Amygdala (tissue), 56 donors: ENCODE results near the gene SHROOM3.

ENCODE experiments used
- DNase-seq, 56 donors: peaks; one replicate each; lab custom pipeline; 2025; lab: John Stamatoyannopoulos, UW

Gene SHROOM3

DNA sequence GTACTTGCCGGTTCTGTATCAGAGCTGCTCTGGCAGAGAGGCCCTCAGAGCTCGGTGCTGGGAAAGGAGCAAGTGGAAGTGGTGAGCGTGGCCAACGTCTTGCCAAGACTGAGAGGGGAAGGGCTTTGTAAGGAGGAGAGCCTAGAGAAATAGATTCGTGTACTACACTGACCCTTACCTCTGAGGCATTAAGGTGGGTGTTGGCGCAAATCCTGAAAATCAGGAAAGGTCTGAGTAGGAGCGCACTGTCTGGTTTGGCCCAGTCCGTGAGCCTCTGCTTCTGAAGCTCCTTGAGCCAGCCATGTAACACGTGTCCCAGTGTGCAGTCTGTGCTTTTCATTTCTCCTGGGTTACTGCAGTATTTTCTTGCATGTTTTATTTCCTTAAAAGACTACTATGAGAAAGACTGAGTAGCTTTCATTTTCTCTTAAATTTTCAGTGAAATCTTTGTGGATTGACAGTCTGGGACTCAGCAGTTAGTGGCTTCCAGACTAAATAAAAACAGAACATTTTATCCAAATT lies 322.4 kb downstream of the SHROOM3 start:
- DNase-seq, result no peak

DNA sequence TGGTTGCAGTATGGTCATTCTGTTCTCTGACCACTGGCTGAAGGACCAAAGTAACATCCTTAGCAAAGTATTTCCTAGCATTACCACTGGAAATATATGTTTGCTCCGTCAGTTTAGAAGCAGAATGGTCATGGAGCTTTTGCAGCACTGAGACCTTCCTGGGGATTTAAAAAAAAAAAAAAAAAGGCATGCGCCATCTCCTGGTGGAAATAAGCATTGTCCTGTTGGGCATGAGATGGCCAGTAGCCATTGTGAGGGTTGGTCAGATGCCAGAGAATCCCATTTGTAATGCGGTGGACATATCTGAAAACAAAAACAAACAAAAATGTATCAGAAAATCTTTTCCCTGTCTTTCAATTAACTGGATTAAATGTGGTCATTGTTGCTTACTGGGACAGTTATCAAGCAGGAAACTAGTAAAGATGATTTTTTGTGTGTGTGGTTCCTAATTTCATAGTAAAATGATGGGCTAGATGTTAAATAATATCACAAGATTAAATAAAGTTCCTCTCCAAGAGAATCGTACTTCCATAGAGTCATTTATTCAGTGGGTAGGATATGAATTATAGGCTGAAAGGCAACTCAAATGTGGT lies 323.4 kb downstream of the SHROOM3 start:
- DNase-seq, result peak in 8 of 56 donors; percentile 2 to 55 (median 18)

DNA sequence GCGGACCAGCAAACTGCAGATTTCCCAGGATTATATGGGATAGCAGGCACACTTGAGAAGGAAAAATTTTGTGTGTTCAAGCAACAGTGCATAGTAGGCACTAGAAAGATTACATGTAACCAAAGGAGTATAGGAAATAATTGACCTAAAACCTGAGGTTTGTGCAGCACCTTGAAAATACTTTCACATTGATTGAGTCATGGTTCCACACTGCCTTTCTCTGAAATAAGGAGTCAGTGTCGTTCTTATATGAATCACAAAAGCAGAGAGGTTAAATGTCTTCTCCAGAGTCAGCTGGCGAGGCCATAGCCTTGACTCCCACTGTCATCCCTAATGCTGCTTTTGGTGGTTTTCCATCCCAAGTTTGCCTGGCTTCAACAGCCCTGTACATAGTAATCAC lies 324.0 kb downstream of the SHROOM3 start:
- DNase-seq, result no peak

DNA sequence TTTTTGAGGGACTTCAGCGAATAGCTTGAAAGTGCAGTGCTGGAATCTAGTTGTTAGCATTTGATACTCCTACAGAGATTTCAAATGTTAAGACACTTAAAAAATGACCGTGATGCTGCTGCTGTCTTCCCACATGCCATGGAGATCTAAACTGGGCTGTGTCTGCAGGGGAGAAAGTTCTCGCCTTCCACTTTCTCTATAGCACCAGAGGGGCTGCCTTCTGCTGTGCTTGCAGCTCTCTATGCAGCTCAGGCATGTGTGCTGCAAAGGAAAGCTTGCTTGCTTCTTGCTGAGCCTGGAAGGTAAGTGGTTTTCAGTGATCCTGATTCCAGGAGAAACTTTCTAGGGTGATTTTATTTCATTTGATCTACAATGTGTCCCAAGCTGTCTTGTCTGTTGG lies 325.2 kb downstream of the SHROOM3 start:
- DNase-seq, result peak in 1 of 56 donors; percentile 4

DNA sequence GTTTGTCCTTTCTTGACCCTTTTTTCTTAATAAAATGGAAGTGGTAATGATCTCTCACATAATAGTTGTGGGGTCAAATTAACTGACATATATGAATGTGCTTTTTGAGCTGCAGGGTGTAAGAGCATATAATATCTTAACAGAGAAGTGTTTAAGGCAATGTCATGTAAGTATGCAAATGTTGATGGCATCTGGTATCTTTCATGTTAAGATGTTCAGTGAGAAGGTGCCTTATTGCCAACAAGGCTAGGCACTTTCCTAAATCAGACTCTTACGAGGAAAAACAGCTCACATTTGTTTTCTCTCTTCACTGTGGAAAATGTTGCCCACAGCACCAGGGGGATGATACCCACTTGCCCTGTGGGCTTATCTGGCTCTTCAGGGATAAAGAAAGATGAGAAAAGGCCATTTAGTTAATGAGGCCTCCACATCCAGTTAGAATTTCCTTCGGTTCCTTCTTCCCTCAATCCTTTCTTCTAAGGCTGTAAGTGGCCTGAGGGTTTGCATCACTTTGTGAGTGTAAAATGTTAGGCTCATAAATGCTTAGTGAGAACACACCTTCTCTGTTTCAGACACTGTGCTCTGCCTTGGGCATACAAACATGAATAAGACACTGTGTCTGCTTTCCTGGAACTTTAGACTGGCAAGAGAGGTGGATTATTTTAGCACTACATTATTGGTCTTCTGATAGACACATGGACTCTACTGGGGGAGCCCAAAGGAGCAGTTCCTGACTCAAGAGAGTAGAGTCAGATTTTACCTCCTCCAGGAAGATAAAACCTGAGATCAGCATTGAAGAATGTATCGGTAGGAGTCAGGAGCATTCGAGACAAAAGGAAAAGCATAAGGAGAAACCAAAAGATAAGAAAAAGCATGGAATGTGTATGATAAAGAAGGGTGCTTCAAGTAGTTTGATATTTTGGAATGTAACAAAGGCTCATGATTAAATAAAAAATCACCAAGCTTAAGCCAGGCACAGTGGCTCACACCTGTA lies 327.4 kb downstream of the SHROOM3 start:
- DNase-seq, result no peak

DNA sequence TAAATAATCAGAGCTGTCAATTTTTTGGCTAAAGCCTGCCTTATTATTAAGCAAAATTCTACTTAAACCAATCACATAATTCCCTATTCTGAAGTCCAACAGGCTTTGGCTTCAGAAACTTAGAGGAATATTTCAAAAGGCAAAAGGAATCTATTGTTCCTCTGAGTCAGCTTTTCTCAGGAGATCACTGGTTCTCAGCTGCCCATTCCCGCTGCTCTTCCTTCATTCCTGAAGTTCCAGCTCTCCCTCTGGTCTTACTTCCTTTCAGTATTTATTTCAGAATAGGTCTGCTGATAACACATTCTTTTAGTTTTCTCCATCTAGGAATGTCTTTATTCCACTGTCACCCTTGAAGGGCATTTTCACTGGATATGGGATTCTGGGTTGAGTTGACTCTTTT lies 329.2 kb downstream of the SHROOM3 start:
- no peak for DNase-seq

DNA sequence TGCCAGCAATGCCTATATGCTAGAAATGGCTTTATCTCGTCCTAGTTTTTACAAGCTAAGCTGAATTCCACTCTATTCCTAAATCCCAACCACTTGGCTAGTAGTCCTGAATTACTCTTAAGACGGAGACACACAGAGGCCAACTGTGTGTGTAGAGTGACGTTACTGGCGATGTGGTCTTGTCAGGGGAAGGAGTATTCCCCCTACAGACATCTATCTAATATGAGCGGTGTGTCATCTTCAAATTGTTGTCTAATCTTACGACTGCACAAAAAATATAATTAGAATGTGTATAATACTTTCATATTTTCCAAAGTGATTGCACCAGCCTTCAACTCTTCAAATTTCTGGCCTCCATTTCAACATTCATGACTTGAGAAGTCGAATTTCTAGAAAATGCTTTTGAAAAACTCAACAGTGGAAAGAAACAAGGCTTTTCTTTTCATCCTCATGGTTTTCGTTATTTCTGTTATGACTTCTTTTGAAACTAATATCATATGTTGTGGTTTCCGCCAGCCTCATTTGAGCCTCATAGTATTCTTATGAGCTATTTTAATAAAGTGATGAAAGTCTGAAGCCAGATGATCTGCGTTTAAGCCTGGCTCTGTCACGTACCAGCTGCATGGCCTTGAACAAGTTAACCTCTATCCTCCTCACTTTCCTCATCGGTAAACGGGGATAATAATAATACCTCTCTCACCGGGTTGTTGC lies 330.6 kb downstream of the SHROOM3 start:
- no peak for DNase-seq

DNA sequence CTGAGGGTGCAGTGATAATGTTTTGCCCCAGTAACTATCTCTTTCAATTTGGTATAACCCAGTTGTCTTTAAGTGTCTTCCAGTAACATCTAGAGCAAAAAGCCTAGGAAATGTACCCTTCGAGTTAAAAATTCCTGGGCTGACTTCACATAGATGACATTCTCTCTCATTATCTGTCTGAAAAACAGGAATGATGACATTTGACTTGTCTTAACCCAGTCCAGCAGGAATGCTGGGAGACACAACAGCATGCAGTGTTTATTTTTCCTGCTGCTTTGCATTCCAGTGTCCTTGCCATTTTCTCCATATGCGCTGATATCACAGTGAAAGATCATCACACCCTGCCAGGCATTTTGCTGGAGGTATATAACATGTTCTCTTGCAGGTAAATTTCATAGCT lies 333.0 kb downstream of the SHROOM3 start:
- no peak for DNase-seq

DNA sequence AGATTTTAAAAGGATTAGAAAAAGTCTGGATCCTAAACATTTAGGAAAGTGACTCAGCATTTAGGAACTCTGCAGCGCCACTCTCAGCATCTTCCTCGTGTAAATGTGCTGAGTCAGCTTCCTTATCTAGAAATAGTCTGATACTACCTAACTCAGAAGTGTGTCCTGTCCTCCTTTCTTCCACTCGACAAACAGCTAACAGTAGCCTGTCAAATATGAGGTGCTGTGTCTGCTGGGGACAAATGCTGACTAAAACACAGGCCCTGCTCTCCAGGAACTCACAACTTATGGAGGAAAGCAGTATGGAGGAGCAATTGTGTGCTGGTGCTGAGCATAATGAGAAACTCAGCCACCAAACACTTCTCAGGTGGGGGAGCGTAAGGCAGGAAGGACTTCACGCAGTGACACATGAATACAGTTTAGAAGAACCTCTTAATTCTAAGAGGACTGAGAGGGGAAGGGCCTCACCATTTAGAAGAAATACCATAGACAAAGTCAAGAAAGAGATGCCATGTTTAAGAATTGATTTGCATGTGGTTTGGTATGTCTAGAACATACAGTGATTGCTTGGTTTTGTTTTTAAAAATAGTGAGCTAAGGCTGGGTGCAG lies 337.6 kb downstream of the SHROOM3 start:
- DNase-seq, result no peak

DNA sequence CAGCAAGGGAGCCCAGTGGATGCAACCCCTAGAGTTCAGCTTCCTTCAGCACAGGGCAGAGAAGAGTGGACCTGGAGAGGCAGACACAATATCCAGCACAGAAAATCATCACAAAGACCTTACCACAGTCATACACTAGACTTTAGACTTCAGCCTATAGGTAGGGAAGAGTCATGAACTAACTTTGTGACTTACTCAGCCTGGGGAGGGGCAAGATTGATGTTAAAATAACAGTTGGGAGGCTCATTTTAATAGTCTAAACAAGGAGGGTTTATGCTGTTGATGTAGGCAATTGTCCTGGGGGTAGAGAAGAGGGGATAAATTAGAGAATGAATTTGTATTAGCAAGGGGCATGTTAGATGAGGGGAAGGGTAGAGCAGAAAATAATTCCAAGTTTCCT lies 338.7 kb downstream of the SHROOM3 start:
- no peak for DNase-seq

DNA sequence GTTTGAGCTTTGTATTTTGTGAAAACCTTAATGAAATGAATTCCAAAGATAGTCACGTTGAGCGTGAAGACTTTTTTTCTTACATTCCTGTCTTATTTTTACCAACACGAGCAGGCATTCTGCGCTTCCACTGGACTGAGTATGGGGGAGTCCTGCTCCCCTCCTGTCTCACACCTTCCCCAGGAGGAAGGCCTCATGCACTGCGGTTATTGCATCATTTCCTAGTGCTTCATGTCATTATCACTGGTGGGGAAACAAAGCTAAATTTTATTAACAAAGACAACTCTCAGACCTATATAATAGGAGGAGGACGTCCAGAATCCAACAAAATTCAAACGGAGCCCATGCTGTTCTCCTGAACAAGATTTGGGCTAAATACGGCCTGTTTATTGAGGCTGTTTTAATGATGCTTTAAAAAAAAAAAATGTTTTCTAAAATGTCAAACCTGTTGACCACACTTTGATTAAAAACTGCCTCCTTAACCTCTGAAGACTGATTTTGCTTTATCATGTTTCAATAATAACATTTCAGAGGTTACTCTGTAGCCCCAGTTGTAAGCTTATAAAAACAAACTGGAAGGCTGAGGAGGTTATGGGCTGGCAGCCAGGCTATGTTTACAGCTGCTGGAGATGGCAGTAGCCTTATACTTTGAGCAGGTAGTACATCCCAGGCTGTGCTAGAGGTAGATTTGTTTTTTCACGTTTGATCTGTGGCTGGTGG lies 344.9 kb downstream of the SHROOM3 start:
- DNase-seq, result no peak

DNA sequence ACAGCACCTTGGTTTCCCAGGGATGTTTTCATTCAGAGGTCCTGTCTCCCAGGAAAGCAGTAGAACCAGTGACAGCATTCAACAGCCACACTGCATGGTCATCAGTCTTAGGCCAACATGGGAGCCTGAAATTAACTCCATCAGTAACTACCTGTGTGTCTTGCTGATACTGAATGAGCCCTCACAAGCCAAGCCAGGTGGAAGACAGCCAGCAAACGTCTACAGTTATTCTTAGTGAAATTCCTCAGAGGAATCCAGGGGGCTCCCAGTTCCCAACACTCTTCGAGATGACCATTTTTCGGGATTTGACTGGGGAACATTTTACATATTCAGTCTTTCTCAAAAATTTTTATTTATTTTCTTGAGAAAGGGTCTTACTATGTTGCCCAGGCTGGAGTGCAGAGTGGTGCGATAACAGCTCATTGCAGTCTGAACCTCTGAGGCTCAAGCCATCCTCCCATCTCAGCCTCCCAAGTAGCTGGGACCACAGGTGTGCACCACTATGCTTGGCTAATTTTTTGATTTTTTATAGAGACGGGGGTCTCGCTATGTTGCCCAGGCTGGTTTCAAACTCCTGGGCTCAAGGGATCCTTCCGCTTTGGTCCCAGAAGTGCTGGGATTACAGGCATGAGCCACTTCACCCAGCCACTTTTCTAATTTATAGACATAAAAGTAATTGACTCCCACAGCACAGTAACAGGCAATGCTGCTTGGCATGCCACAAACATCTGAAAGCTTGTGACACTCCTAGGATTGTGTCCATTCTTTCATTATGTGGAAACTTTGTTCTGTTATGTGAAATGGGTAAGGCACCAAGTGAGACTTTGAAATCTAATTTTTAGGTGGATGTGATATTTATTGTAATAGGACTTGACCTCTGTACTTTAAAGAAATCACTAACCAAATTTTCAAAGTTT lies 346.0 kb downstream of the SHROOM3 start:
- DNase-seq, result no peak

DNA sequence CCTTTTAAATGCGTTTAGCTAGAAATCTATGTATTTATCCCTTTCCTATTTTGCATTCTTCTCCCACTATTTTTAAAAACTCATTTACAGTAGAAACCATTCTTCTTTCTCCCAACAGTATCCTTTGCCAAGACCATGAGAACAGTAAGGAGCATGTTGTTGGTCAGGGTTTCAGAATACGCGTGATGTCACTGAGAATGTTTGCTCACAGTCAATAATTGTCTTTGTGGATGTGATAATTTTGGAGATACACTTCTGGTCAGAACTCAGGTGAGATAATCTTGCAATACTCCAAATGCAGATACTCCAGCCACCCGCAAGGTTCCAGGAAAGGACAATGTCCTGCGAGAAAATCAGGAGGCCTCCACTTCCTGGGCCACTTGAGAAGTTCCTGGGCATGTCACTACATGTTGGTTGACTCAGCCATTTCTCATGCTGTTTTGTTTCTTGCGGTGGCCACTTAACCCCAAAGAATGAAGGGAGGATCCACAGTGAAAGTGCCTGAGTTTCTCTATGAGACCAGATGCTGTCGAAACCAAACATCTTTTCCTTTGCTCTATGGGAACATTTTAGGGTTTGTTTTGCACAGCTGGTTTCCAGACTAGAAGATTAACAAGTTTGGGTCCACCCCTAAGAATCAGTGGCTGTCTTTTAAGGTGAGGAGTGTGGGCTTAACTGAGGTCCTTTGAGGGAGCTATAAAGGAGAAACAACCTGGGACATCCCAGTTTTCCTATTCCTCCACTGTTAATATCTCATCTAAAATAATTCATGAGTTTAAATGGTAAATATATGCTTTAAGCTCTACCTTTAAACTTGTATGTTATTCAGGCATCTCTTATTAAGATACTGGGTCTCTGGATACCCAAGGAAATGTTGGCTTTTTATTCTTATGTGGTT lies 346.9 kb downstream of the SHROOM3 start:
- DNase-seq, result no peak

DNA sequence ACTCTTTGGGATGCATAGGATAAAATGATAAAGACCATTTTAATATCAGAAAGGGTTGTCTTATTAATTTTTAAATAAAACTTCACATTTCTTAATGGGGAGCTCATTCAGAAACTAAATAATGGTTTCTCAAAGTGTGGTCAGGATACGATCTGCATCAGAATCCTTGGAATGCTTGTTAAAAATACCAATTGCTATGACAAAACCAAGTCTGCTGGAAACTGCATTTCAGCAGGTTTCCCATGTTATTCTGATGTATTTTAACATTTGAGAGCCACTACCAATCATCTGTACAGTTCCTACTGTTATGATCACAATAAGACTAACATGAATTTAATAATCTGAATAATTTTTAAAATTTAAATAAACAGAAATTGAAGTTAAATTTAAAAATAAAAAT lies 347.8 kb downstream of the SHROOM3 start:
- no peak for DNase-seq

DNA sequence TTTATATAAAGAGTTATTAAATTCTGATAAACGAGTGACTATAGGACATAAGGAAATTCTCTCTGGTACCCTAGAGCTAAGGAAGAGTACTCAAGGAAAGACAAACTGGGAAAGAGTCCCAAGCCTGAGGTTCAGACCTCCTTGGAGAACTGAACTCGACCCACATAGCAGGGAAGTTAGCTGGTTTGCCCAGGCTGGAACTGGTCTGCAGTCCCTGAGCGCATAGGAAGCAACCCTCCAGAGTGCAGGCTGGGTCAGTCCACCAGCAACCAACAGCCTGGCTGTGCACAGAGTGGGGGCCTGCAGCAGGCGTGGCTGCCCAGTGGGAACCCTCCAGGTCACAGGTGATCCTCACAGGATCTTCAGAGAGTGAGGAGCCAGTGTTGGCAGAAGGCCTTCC lies 348.8 kb downstream of the SHROOM3 start:
- no peak for DNase-seq

DNA sequence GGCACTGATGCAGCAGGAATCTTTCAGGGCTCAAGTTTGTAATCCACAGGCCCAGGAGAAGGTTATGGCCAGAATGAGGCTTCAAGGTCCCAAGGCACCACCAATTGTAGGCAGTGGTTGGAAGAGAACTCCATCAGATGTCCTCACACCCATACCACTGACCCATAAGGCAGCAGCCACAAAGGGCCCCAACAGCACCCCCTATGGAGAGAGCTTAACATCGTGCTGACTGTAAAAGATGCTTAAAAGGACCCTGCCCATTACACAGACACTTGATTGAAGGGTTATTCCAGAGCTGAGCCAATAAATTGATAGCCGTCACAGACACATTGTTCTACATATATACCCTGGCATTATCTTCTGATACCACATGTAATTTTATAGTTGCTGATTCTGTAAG lies 349.2 kb downstream of the SHROOM3 start:
- no peak for DNase-seq

DNA sequence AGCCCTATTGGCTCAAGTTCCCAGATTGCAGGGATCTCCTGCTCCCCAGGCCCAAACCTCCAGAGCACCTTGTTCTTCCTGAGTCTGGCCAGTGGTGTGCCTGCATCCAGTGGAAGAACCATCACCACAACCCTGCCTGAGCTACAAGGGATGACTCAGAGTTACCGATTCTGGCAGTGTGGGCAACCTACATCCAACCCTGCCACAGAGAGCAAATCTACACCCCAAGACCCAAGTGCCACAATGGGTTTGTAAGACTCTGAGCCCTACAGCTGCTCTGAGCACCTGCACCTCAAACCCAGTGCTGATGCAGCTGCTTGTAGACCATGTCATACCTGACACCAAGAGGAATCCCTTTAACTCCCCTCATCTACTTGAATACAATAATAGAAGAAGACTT lies 352.9 kb downstream of the SHROOM3 start:
- DNase-seq, result no peak

DNA sequence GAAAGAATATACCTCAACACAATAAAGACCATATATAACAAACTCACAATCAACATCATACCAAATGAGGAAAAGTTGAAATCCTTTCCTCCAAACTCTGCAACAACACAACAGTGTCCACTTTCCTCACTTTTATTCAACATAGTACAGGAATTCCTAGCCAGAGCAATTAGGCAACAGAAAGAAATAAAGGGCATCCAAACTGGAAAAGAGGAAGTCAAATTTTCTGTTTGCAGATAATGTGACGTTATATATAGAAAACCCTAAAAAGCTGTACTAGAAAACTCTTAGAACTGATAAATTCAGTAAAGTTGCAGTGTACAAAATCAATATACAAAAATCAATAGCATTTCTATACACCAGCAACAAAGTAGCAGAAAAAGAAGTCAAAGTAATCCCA lies 355.3 kb downstream of the SHROOM3 start:
- DNase-seq, result no peak
